OCI-LY3 (cell line): Measurements from ENCODE around the gene PPP2CA.

Experiments used
- H2AFZ ChIP-seq: fragments of 200-600, 300-600 bp; shearing (Covaris generic); 2 replicates; pipeline ENCODE4 v1.6.0; 2014; ENCODE audit warnings: antibody characterized with exemption, low read depth, low read length
- H3K27ac ChIP-seq: fragments of 200-600, 300-600 bp; sonication (generic); 2 replicates; pipeline ENCODE4 v1.5.1; 2014; ENCODE audit warnings: mild to moderate bottlenecking, low read length, moderate library complexity, mixed read lengths
- H3K27me3 ChIP-seq: fragments of 200-600, 300-600 bp; sonication (generic); 2 replicates; pipeline ENCODE4 v1.6.1; 2014; ENCODE audit warnings: low read depth, low read length, mixed read lengths
- H3K36me3 ChIP-seq: fragments of 200-600, 300-600 bp; sonication (generic); replicated peaks from 2 replicates; pipeline ENCODE3; 2014; ENCODE audit warnings: low read depth, low read length, mixed read lengths
- H3K4me1 ChIP-seq: fragments of 300-600, 200-600 bp; sonication (generic); 2 replicates; pipeline ENCODE4 v1.6.1; 2014; ENCODE audit warnings: low read length, mixed read lengths
- H3K4me2 ChIP-seq: fragments of 200-600, 300-600 bp; sonication (generic); 2 replicates; pipeline ENCODE4 v1.6.1; 2014; ENCODE audit warnings: low read length, mixed read lengths
- H3K4me3 ChIP-seq: fragments of 300-600, 200-600 bp; sonication (generic); 2 replicates; pipeline ENCODE4 v1.5.1; 2014; ENCODE audit warnings: antibody characterized with exemption, mild to moderate bottlenecking, low read length, moderate library complexity
- H3K79me2 ChIP-seq: fragments of 300-600, 200-600 bp; shearing (Covaris generic); 2 replicates; pipeline ENCODE4 v1.6.1; 2014; ENCODE audit warnings: mild to moderate bottlenecking, low read length, mixed read lengths
- H3K9ac ChIP-seq: fragments of 300-600, 200-600 bp; shearing (Covaris generic); 2 replicates; pipeline ENCODE4 v1.6.0; 2014; ENCODE audit warnings: mild to moderate bottlenecking, low read length, moderate library complexity
- H3K9me3 ChIP-seq: fragments of 200-600, 300-600 bp; shearing (Covaris generic); 2 replicates; pipeline ENCODE4 v1.6.1; 2014; ENCODE audit warnings: low read length, mixed read lengths; ENCODE audit not compliant: insufficient read depth
- H4K20me1 ChIP-seq: fragments of 200-600, 300-600 bp; sonication (generic); 2 replicates; pipeline ENCODE4 v1.6.1; 2016; ENCODE audit warnings: low read length, mixed read lengths; ENCODE audit not compliant: insufficient read depth
- CTCF ChIP-seq: fragments of 200-600, 300-600 bp; sonication (generic); IDR thresholded peaks from 2 replicates; pipeline ENCODE4 v1.5.1; 2014; ENCODE audit warnings: antibody characterized with exemption, low read length, low read depth
- EZH2phosphoT487 ChIP-seq: fragments of 200-600 bp; shearing (Covaris generic); IDR thresholded peaks from 2 replicates; pipeline ENCODE4 v1.6.1; 2018; ENCODE audit warnings: antibody characterized with exemption, mixed run types, low read depth

The PPP2CA gene

GRCh38 chr5:134184155-134185135, 41.4 kb downstream of the PPP2CA start:
- Histone ChIP-seq H3K9me3 (no peaks in the 10 kb centered on the region), H2AFZ (0 out of 2 replicates have a peak overlapping the region, but pooled peaks have one; percentile 13), H3K4me2 (no peak overlapping the region), H3K4me3 (no peak overlapping the region), H3K27ac (no peak overlapping the region), H3K79me2 (no peaks in the 10 kb centered on the region), H3K36me3 (no peaks in the 10 kb centered on the region), H3K9ac (no peak overlapping the region), H3K27me3 (no peaks in the 10 kb centered on the region), H4K20me1 (no peaks in the 10 kb centered on the region), H3K4me1 (no peaks in the 10 kb centered on the region)
- TF ChIP-seq CTCF (peak; percentile 68), EZH2phosphoT487 (no peak)

- Histone ChIP-seq H3K36me3 (no peaks in the 10 kb centered on the region), H3K9me3 (no peaks in the 10 kb centered on the region), H3K27ac (no peak overlapping the region), H3K79me2 (no peaks in the 10 kb centered on the region), H3K4me2 (no peak overlapping the region), H2AFZ (no peak overlapping the region), H3K9ac (no peak overlapping the region), H4K20me1 (no peaks in the 10 kb centered on the region), H3K4me1 (no peaks in the 10 kb centered on the region), H3K27me3 (no peaks in the 10 kb centered on the region), H3K4me3 (no peak overlapping the region)
- TF ChIP-seq EZH2phosphoT487 (no peak), CTCF (no peak)
These were observed 42.4 kb downstream of the PPP2CA start for GRCh38 chr5:134183481-134183880.

DNA sequence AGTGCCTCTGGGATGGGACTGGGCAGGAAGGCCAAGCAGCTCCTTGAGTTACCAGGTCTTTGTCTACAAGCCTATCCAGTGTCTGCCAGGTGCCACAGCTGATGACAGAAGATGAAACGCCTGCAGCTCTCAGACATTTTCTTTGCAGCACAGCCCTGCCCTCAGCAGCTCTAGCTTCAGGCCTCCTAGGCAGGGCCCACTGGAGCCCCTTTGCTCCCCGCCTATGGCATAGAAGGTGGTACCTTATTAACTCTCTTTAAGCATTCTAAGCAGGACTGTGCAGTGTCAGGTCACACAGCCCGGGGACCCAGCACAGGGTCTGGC, 47.8 kb downstream of the PPP2CA start:
- no peak overlapping the region for H2AFZ ChIP-seq

More for the DNA sequence above, 47.8 kb downstream of the PPP2CA start:
- Histone ChIP-seq H3K9me3 (no peaks in the 10 kb centered on the region), H3K4me2 (peak overlapping the region; percentile 79), H3K79me2 (peaks cover 37% of the 10 kb centered on the region), H3K9ac (peak overlapping the region; percentile 81; the same call in 1 of the 2 replicates), H3K27me3 (no peaks in the 10 kb centered on the region), H4K20me1 (peaks cover 27% of the 10 kb centered on the region), H3K36me3 (peaks cover 4% of the 10 kb centered on the region), H3K4me3 (peak overlapping the region; percentile 86), H3K27ac (no peak overlapping the region), H3K4me1 (peaks cover 14% of the 10 kb centered on the region)
- TF ChIP-seq CTCF (no peak), EZH2phosphoT487 (no peak)
